Upper lobe of left lung (tissue), 6 donors: ENCODE results near the gene WDR35. TPM values are rescaled to one million over a fixed set of nuclear protein-coding genes. Genes with fewer than 3 reads are reported as not detected.

Experiments
- ATAC-seq, 2 donors: fragments of 200-7000 bp; cut with Tn5 transposase; one replicate each; pipeline ENCODE4 v1.9.1; 2022; ENCODE audit warnings: mild to moderate bottlenecking in 2 of 2, moderate library complexity in 2 of 2; ENCODE audit not compliant: low FRiP score in 2 of 2
- DNase-seq, 2 donors: peaks; one replicate each; pipeline ENCODE4 v3.0.0-alpha.2; 2019 to 2020
- H3K27ac ChIP-seq, 4 donors: fragments of 200-600 bp; sonication (generic); one replicate each; pipeline ENCODE4 v1.5.1; 2016 to 2019
- H3K27me3 ChIP-seq, 4 donors: fragments of 200-600 bp; sonication (generic); one replicate each; pipeline ENCODE4 v1.5.1; 2017 to 2019
- H3K36me3 ChIP-seq, 4 donors: fragments of 200-600 bp; sonication (generic); one replicate each; pipeline ENCODE4 v1.5.1; 2016 to 2019
- H3K4me1 ChIP-seq, 4 donors: fragments of 200-600 bp; sonication (generic); one replicate each; pipeline ENCODE4 v1.5.1; 2018 to 2019
- H3K4me3 ChIP-seq, 4 donors: fragments of 200-600 bp; sonication (generic); one replicate each; pipeline ENCODE4 v1.5.1; 2017 to 2019; ENCODE audit warnings: mild to moderate bottlenecking in 2 of 4, moderate library complexity in 1 of 4
- H3K9me3 ChIP-seq, 4 donors: fragments of 200-600 bp; sonication (generic); one replicate each; pipeline ENCODE4 v1.5.1; 2018 to 2019
- CTCF ChIP-seq, 6 experiments: fragments of 450-650 bp in 4 of 6; fragments of 200-600 bp in 2 of 6; sonication (generic) in 2 of 6; IDR thresholded peaks; one replicate each; pipeline ENCODE4 v1.5.1; 2016 to 2019; ENCODE audit warnings: antibody characterized with exemption in 6 of 6
- EP300 ChIP-seq, 4 donors: sonication (generic); formaldehyde crosslinking; IDR thresholded peaks; one replicate each; pipeline ENCODE4 v1.5.1; 2017; ENCODE audit warnings: antibody characterized with exemption in 4 of 4, control low read depth in 2 of 4
- POLR2A ChIP-seq, 4 donors: fragments of 450-650 bp; IDR thresholded peaks; one replicate each; pipeline ENCODE4 v1.5.1; 2016 to 2017; ENCODE audit warnings: antibody characterized with exemption in 4 of 4, mild to moderate bottlenecking in 2 of 4
- POLR2AphosphoS5 ChIP-seq, 2 donors: sonication (generic); formaldehyde crosslinking; IDR thresholded peaks; one replicate each; pipeline ENCODE4 v1.5.1; 2017; ENCODE audit warnings: antibody characterized with exemption in 2 of 2
- WGBS, 2 donors: methylation state at CpG; one replicate each; pipeline ENCODE4 v1.1.5; 2017 to 2018; 5-methylcytosine and 5-hydroxymethylcytosine counted together
- total RNA-seq, 6 donors: library from RNA; depleted of rRNA in 4 of 6; stranded (reverse); fragments of >200 nt in 4 of 6; gene quantifications; one replicate each; pipeline versions ENCODE4 v1.1.0 to v1.2.1, GENCODE V29; 2016 to 2021
- donor health status: DM: no; HTN: no; CAD: no; lungs with moderate emphysema.
- donor health status: DM: no; HTN: yes; CAD: no; lungs with severe emphysema.

WDR35 gene
- total RNA-seq, 6 donors from 2014 or later: 4.4 to 16.5 (median 6.9) TPM

GRCh38 chr2:20016346-20016745, 26.4 kb upstream of the WDR35 start:
- peaks cover 0 to 1% (median 0%) of the 10 kb centered on the region in 4 donors for H3K9me3 ChIP-seq

DNA sequence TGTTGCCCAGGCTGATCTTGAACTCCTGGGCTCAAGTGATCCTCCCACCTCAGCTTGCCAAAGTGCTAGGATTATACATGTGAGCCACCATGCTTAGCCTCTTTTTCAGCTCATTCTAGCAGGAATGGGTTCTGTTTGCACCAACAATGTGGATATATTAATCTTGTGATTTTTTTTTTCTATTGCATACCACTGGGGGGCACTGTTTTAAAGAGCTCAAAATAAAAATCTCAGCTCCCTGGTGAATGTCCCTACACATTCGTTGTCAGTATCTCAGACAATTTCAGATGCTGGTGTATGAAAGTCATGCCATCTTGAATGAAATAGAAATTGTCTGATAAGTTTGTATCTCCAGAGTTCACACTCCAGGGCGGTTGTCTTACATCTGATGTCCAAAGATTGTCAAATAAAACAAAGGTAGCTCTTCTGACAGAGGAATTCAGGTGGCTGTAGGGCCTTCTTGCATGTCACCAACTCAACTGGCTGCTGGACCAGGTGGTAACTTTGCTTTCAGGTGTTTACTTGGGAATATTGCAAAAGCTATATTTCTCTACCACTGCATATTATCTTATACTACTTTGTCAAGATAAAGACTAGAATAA, 25.7 kb upstream of the WDR35 start:
- peak in 1 of 2 donors; percentile 59 for ATAC-seq
- Histone ChIP-seq H3K36me3 (no peaks in the 10 kb centered on the region), H3K9me3 (no peaks in the 10 kb centered on the region), H3K27me3 (peaks cover 0 to 11% (median 1%) of the 10 kb centered on the region in 4 donors), H3K27ac (no peak overlapping the region), H3K4me1 (peaks cover 0 to 18% (median 13%) of the 10 kb centered on the region in 4 donors), H3K4me3 (no peak overlapping the region)
- no peak for TF ChIP-seq EP300 (IDR thresholded peaks at IDR 0.05)
- no peak for TF ChIP-seq POLR2AphosphoS5 (IDR thresholded peaks at IDR 0.05)
- TF ChIP-seq POLR2A (IDR thresholded peaks at IDR 0.05): no peak
- TF ChIP-seq CTCF (IDR thresholded peaks at IDR 0.05): peak in 5 of 6 experiments; percentile 29 to 71 (median 63)
- 9 to 16% methylated on average over 2 of the region's 2 CpGs for WGBS, 2 donors
- no peak for DNase-seq

More at GRCh38 chr2:20016346-20016745, 26.4 kb upstream of the WDR35 start:
- ATAC-seq: no peak
- DNase-seq: no peak
- no peak overlapping the region for H3K4me3 ChIP-seq
- peaks cover 0 to 11% (median 1%) of the 10 kb centered on the region in 4 donors for H3K27me3 ChIP-seq
- H3K36me3 ChIP-seq: no peaks in the 10 kb centered on the region
- H3K4me1 ChIP-seq: peaks cover 0 to 18% (median 13%) of the 10 kb centered on the region in 4 donors
- TF ChIP-seq POLR2A (IDR thresholded peaks at IDR 0.05): no peak
- no peak for TF ChIP-seq POLR2AphosphoS5 (IDR thresholded peaks at IDR 0.05)
- TF ChIP-seq CTCF (IDR thresholded peaks at IDR 0.05): no peak
- TF ChIP-seq EP300 (IDR thresholded peaks at IDR 0.05): no peak
- no peak overlapping the region for H3K27ac ChIP-seq

DNA sequence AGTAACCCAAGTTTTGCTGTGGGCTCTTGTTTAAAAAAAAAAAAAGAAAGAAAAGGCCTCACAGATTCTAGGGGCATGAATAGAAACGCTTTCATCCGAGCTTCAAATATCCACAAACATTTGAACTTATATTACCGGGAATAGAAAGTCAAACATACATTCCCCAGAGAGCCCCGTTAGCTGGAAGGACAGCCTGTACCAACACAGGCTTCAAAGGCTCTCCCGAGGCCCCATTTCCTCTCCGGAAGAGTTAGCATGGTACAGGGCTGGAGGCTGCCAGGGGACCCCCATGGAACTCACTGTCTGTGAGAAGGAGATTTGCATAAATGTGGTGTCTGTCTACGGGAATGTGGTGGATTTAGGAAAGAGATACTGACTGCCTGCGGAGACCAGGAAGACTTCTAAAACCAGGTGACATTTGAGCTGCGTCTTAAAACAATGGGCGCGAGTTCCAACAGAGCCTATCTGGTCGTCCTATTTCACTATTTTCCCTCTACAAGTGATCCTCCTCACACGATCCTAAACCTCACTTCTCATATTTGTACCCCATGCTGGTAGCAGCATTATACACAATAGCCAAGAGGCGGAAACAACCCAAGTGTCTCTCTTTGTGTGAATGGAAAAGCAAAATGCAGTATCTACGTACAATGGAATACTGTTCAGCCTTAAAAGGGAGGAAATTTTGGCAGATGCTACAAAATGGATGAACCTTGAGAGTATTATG, 23.4 kb upstream of the WDR35 start:
- 46 to 49% methylated on average over 15 of the region's 15 CpGs for WGBS, 2 donors
- no peak for ATAC-seq
- H3K4me1 ChIP-seq: peaks cover 0 to 18% (median 13%) of the 10 kb centered on the region in 4 donors

DNA sequence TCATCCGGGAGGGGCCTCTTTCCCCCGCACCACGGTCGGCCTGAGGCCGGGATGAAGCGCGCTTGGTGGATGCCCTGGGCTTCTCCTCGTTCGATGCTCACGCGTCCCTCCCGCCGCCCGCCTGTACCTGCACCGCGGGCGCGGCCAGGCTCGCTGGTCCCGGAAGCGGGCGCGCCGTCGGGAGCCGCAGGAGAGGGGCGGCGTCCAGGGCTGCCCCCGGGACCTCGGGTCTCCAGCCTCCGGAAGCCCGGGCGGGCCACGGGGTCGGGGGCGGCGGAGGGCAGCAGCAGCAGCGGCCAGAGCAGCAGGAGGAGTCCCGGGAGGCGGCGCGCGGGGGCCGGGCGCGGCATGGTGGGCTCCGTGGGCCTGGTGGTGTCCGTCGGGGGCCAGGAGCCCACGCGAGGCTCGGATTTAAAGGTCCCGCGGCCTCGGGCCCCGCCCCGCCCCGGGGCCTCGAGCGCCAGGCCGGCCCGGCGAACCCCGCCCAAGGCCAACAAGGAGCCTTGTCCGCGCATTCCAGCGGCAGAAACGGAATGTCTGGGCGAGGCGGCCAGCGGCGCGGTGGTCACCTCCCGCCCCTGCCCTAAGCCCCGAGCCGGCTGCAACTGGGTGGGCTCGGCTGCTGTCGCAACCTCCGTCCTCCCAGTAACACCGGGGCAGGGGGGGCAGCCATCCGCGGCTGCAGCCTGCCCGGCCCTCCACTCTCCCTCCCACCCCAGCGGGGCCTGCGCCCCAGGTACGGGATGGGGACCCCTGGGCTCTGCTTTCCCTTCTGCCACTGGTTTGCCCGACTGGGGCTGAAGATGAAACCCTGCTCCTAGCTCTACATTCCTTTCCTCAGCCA, 22.6 kb upstream of the WDR35 start, which contains the start of gene MATN3:
Gene MATN3, minus strand, starts transcription at position 387 of the 844 bp plus-strand sequence. Its CDS starts 37 bp downstream, at position 350.
- DNase-seq (peak; percentile 55 to 91), ATAC-seq (peak; percentile 63 to 93)
- Histone ChIP-seq H3K36me3 (no peaks in the 10 kb centered on the region), H3K4me3 (peak within 1 kb of the TSS; percentile 31 to 66 (median 58)), H3K4me1 (peaks cover 0 to 18% (median 13%) of the 10 kb centered on the region in 4 donors), H3K27ac (peak within 1 kb of the TSS; percentile 54 to 70 (median 66)), H3K9me3 (no peaks in the 10 kb centered on the region), H3K27me3 (peaks cover 0 to 11% (median 1%) of the 10 kb centered on the region in 4 donors)
- WGBS, 2 donors: 2 to 10% methylated on average over 22 to 30 of the region's 87 CpGs
- TF ChIP-seq POLR2A (IDR thresholded peaks at IDR 0.05): no peak
- TF ChIP-seq POLR2AphosphoS5 (IDR thresholded peaks at IDR 0.05): peak in 1 of 2 donors; percentile 19

More for the DNA sequence above, 23.4 kb upstream of the WDR35 start:
- Histone ChIP-seq H3K36me3 (no peaks in the 10 kb centered on the region), H3K27ac (peak overlapping the region; percentile 54 to 70 (median 66)), H3K4me3 (peak overlapping the region in 3 of 4 donors; percentile 54 to 66 (median 61)), H3K27me3 (peaks cover 0 to 11% (median 1%) of the 10 kb centered on the region in 4 donors), H3K9me3 (no peaks in the 10 kb centered on the region)
- no peak for TF ChIP-seq POLR2AphosphoS5 (IDR thresholded peaks at IDR 0.05)
- no peak for TF ChIP-seq EP300 (IDR thresholded peaks at IDR 0.05)
- TF ChIP-seq POLR2A (IDR thresholded peaks at IDR 0.05): no peak
- no peak for TF ChIP-seq CTCF (IDR thresholded peaks at IDR 0.05)
- no peak for DNase-seq

DNA sequence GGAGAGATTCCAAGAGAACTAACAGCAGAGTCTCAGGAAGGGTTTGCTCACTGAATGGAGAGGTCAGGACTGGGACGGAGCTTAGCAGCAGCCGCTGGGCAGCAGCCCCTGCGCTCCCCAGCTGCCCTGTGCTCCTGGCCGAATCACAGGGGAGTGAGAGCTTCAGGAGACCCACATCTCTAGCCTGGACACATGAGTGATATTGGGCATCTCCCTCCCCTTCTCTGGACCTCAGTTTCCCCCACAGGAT, 22.1 kb upstream of the WDR35 start:
- no peak overlapping the region for H3K27ac ChIP-seq
- no peak for DNase-seq
- no peak for TF ChIP-seq CTCF (IDR thresholded peaks at IDR 0.05)
- TF ChIP-seq EP300 (IDR thresholded peaks at IDR 0.05): no peak
- no peak for TF ChIP-seq POLR2AphosphoS5 (IDR thresholded peaks at IDR 0.05)
- no peak for TF ChIP-seq POLR2A (IDR thresholded peaks at IDR 0.05)
- H3K36me3 ChIP-seq: no peaks in the 10 kb centered on the region
- 36 to 47% methylated on average over 4 of the region's 4 CpGs for WGBS, 2 donors
- H3K27me3 ChIP-seq: peaks cover 0 to 11% (median 1%) of the 10 kb centered on the region in 4 donors
- peak overlapping the region; percentile 31 to 66 (median 58) for H3K4me3 ChIP-seq
- ATAC-seq: no peak
- peaks cover 0 to 18% (median 13%) of the 10 kb centered on the region in 4 donors for H3K4me1 ChIP-seq
- no peaks in the 10 kb centered on the region for H3K9me3 ChIP-seq
